Esophagus squamous epithelium (tissue), 4 donors: ENCODE results near the gene SLC25A31.

Experiments
- CTCF ChIP-seq, 6 experiments: fragments of 450-650 bp in 4 of 6; fragments of 200-600 bp in 2 of 6; sonication (generic) in 2 of 6; IDR thresholded peaks; one replicate each; pipeline ENCODE4 v1.5.1; 2016 to 2019; ENCODE audit warnings: antibody characterized with exemption in 6 of 6, mild to moderate bottlenecking in 4 of 6, moderate library complexity in 4 of 6
- POLR2A ChIP-seq, 4 donors: fragments of 450-650 bp; IDR thresholded peaks; one replicate each; pipeline ENCODE4 v1.6.1; 2017; ENCODE audit warnings: antibody characterized with exemption in 4 of 4, mild to moderate bottlenecking in 4 of 4, moderate library complexity in 3 of 4

GRCh38 chr4:127799711-127800110, 69.5 kb downstream of the SLC25A31 start:
- TF ChIP-seq POLR2A (IDR thresholded peaks at IDR 0.05) (no peak), CTCF (IDR thresholded peaks at IDR 0.05) (no peak)
